AG04450 (cell line): Measurements from ENCODE around the gene ADGRV1. TPM values are rescaled to one million over a fixed set of nuclear protein-coding genes. Genes with fewer than 3 reads are reported as not detected.
"Not testable (repeated sequence)": the region's sequence is repeated elsewhere in the genome, so short reads cannot be mapped to it uniquely, and the experiment has no call there.

ENCODE experiments used
- CTCF ChIA-PET: fragments of 300-600, 350-600 bp; formaldehyde crosslinking; extraction: SDS; loops from one replicate; lab custom pipeline; 2022; ENCODE audit warnings: antibody characterized with exemption, inconsistent platforms; lab: Charles Lee
- POLR2A ChIA-PET: fragments of 350-600 bp; formaldehyde crosslinking; extraction: SDS; loops from one replicate; lab custom pipeline; 2021; ENCODE audit warnings: antibody characterized with exemption, inconsistent platforms; lab: Yijun Ruan, JAX
- DNase-seq: peaks from one replicate; pipeline ENCODE4 v3.0.0-alpha.2; 2011; ENCODE audit warnings: low read depth, low spot score
- H3K27ac ChIP-seq: one replicate; pipeline ENCODE4 v1.5.1; 2012; ENCODE audit warnings: low read depth, low read length, control low read depth
- H3K27me3 ChIP-seq: one replicate; pipeline ENCODE4 v1.6.0; 2012; ENCODE audit warnings: low read length; ENCODE audit not compliant: control insufficient read depth, insufficient read depth
- H3K4me3 ChIP-seq: 2 replicates; pipeline ENCODE4 v1.5.1; 2011; ENCODE audit warnings: mild to moderate bottlenecking, low read depth, low read length, control low read depth
- H3K9me3 ChIP-seq: 2 replicates; pipeline ENCODE4 v1.5.1; 2012; ENCODE audit warnings: low read length; ENCODE audit not compliant: control insufficient read depth, insufficient read depth
- CTCF ChIP-seq: IDR thresholded peaks from 2 replicates; pipeline ENCODE4 v1.5.1; 2011; ENCODE audit warnings: low read depth, low read length, control low read depth, inconsistent platforms
- polyA plus RNA-seq: library from polyadenylated mRNA; depleted of rRNA; stranded (reverse); fragments of >200 nt; gene quantifications from 2 replicates; pipeline ENCODE4 v1.2.3, GENCODE V29; 2011

ADGRV1 gene
- polyA plus RNA-seq, 1 experiment, result 0.06 TPM

GRCh38 chr5:91007251-91007650 is 448.7 kb downstream of the ADGRV1 start:
- TF ChIP-seq CTCF, result no peak
- Histone ChIP-seq H3K27ac (no peak overlapping the region), H3K4me3 (no peak overlapping the region), H3K27me3 (no peaks in the 10 kb centered on the region), H3K9me3 (no peaks in the 10 kb centered on the region)
- ChIA-PET POLR2A (no interaction called here), CTCF (interaction anchor here (3.1 kb wide), 1 partner anchor 75 kb away, joined by 10 read pairs; no protein-coding TSS in a partner anchor)
- no peak for DNase-seq

- ChIA-PET POLR2A (no interaction called here), CTCF (interaction anchor here (3.1 kb wide), 1 partner anchor 76 kb away, joined by 10 read pairs; no protein-coding TSS in a partner anchor)
- Histone ChIP-seq H3K4me3 (no peak overlapping the region), H3K9me3 (no peaks in the 10 kb centered on the region), H3K27me3 (no peaks in the 10 kb centered on the region), H3K27ac (no peak overlapping the region)
- no peak for DNase-seq
- no peak for TF ChIP-seq CTCF
Observed at GRCh38 chr5:91007780-91008402, 449.3 kb downstream of the ADGRV1 start.

GRCh38 chr5:91010090-91010489 is 451.5 kb downstream of the ADGRV1 start:
- Histone ChIP-seq H3K9me3 (no peaks in the 10 kb centered on the region), H3K27me3 (no peaks in the 10 kb centered on the region), H3K27ac (no peak overlapping the region), H3K4me3 (no peak overlapping the region)
- DNase-seq, result no peak
- CTCF ChIA-PET, result interaction anchor here (3.1 kb wide), 1 partner anchor 78 kb away, joined by 10 read pairs; no protein-coding TSS in a partner anchor
- POLR2A ChIA-PET, result no interaction called here
- TF ChIP-seq CTCF, result no peak

- TF ChIP-seq CTCF, result no peak
- Histone ChIP-seq H3K27me3 (no peaks in the 10 kb centered on the region), H3K27ac (no peak overlapping the region), H3K9me3 (no peaks in the 10 kb centered on the region), H3K4me3 (no peak overlapping the region)
- DNase-seq, result no peak
- ChIA-PET POLR2A (no interaction called here), CTCF (no interaction called here)
Observed at GRCh38 chr5:91011029-91011428, 452.4 kb downstream of the ADGRV1 start.

GRCh38 chr5:91012867-91013266 is 454.3 kb downstream of the ADGRV1 start:
- CTCF ChIA-PET, result interaction anchor here (1.3 kb wide), 1 partner anchor 80 kb away, joined by 3 read pairs; no protein-coding TSS in a partner anchor

More at GRCh38 chr5:91012867-91013266, 454.3 kb downstream of the ADGRV1 start:
- POLR2A ChIA-PET, H3K27ac ChIP-seq, H3K9me3 ChIP-seq, H3K27me3 ChIP-seq, DNase-seq, H3K4me3 ChIP-seq: not testable (repeated sequence)
